Measurements from ENCODE around the gene FKBP4.

GRCh38 chr12:2792671-2793500 is 1.9 kb upstream of the FKBP4 start:
- TF ChIP-seq POLR2A (IDR thresholded peaks at IDR 0.05) (no peak), POLR2AphosphoS5 (IDR thresholded peaks at IDR 0.05) (no peak)

Data from stomach (tissue), 4 donors.